Stimulated activated CD8-positive, alpha-beta memory T cell treated with anti-CD3 and anti-CD28 coated beads, Interleukin-15, amount 100 ng/mL, for 24 hours (primary cell): Measurements from ENCODE around the gene WNT9B.
A peak's percentile ranks its signal among the peaks of the same experiment; 100 is the strongest.
"Not testable (repeated sequence)": the region's sequence is repeated elsewhere in the genome, so short reads cannot be mapped to it uniquely, and the experiment has no call there.

Source experiments
- DNase-seq: peaks from one replicate; pipeline ENCODE4 v3.0.0-alpha.2; 2020; ENCODE audit warnings: low read depth

Gene WNT9B

DNA sequence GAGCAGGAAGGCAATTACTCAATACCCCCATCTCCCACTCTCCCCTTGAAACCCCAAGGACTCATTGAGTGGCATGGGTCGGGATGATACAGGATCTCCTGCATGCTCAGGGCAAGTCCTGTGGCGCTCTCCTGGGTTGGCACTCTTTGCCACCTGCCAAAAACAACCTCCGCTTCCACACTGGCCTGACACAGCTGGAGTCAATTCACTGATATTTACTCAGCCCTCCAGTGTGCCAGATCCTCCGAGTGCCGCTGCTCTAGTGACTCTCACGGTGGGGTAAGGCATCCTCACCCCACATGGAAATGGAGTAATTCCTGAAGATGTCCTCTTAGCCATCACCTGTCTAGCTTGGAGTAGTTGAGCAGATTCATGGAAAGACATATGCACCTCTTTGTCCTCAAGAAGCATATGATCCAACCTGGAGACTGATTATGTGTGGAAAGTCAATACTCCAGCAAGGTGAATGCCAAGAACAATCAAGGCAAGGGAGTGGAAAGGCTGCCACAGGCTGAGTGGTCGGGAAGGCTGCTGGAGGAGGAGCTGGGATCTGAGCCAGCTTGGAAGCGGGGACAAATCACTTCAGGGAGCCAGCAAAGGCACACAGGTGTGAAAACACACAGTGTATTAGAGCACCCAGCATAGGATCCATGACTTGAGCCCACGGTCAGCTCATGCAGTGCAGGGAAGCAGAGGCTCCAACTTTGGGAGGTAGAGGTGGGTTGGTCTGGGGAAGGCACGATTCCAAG, 59.0 kb downstream of the WNT9B start:
- DNase-seq = no peak

DNA sequence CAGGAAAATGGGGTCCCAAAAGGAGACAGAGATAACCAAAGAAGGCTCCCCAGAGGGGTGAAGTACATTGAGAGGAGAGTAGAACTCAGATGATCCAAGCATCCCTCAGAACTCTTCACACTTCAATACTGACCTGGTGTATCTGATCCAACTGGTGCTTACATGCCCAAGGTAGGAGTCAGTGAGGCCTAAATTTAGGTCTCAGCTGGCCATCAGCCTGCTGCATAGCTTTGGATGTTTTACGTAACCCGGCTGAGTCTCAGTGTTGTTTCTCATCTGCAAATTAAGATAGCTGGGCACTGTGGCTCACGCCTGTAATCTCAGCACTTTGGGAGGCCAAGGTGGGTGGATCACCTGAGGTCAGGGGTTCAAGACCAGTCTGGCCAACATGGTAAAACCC, 59.9 kb downstream of the WNT9B start:
- no peak for DNase-seq

DNA sequence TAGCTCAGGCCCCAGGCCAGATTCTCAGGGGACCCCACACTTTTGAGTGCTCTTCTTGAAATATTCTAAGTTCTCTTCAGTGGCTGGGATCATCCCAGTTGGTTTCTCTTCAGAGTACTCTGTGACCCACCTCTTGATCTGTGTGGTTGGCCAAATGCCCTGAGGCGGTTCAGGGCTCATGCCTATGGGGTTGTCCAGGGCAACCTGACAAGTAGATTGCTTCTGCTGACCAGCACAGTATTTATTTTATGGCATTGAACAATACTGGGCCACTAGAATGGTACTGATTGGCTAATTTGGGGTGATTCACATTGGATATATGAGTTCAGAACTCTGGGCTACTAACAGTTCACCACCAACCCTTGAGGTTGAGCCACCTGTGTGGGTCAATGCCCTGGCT, 64.2 kb downstream of the WNT9B start:
- no peak for DNase-seq

DNA sequence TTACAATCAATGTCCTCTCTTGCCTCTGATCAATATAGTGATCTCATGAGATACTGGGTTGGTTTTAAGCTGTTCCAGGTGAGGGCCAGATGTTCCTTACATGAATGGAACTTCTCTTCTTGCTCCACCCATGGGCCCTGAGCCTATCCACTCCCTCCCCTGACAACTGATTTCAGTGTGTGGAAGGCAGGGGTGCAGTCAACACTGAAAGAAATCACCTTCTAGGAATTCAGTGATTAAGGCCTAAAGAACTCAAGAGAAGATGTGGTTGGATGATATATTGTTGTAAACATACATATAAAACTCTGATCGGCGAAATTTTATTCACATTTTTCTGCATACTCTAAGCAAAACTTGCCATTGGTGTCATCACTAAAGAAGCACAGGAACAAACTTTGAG, 64.8 kb downstream of the WNT9B start:
- no peak for DNase-seq

DNA sequence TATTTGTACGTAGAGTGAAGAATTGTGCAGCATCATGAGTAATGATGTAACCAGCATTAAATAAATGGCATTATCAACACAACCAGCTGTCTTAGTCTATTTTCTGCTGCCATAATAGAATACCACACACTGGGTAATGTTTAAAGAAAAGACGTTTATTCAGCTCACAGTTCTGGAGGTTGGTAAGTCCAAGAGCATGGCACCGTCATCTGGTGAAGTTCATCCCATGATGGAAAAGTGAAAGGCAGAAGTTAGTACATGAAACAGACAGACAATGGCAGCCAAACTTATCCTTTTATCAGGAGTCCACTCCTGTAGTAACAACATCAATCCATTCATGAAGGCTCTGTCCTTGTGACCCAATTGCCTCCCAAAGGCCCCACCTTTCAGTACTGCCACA, 65.2 kb downstream of the WNT9B start:
- no peak for DNase-seq

DNA sequence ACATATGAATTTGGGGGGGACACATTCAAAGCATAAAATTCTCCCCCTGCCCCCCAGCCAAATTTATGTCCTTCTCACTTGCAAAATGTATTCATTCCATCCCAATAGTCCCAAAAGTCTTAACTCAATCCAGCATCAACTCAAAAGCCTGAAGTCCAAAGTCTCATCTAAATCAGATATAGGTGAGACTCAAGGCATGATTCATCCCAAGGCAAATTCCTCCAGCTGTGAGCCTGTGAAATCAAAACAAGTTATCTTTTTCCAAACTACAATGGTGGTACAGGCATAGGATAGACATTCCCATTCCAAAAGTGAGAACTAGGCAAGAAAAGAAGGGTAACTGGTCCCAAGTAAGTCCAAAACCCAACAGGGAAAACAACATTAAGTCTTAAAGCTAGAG, 65.7 kb downstream of the WNT9B start:
- DNase-seq = no peak

DNA sequence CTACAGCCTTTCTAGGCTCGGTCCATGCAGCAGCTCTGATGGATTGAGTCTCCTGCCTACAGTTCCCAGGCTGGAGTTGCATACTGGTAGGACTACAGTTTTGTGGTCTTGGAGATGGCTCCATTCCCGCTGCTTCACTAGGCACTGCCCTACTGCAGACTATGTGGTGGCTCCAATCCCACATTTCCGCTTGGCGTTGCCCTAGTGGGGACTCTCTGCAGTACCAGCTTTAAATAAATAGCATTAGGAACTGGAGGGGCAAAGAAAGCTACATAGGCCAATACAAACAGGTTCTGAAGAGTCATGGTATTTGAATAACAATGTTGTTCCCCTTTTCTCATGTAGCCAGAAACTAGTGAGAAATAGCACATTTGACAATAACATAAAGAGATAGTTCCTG, 66.1 kb downstream of the WNT9B start:
- no peak for DNase-seq

DNA sequence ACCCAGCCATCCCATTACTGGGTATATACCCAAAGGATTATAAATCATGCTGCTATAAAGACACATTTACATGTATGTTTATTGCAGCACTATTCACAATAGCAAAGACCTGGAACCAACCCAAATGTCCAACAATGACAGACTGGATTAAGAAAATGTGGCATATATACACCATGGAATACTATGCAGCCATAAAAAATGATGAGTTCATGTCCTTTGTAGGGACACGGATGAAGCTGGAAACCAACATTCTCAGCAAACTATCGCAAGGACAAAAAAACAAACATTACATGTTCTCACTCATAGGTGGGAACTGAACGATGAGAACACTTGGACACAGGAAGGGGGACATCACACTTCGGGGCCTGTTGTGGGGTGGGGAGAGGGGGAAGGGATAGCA, 70.6 kb downstream of the WNT9B start:
- not testable (repeated sequence) for DNase-seq

DNA sequence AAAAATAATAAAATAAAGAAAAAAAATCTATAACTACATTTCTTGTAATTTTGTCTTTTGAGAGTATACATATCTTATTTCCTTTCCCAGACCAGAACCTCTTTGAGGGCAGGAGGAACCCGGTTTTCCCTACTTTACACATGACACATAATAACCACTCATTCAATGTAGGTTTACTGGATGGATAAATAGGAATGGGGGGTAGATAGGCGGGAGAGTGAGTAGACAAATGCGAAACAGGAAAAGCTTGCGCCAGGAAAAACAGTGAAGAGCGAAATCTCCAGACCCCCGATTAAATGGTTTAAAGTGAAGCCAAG, 71.1 kb downstream of the WNT9B start:
- DNase-seq = no peak

DNA sequence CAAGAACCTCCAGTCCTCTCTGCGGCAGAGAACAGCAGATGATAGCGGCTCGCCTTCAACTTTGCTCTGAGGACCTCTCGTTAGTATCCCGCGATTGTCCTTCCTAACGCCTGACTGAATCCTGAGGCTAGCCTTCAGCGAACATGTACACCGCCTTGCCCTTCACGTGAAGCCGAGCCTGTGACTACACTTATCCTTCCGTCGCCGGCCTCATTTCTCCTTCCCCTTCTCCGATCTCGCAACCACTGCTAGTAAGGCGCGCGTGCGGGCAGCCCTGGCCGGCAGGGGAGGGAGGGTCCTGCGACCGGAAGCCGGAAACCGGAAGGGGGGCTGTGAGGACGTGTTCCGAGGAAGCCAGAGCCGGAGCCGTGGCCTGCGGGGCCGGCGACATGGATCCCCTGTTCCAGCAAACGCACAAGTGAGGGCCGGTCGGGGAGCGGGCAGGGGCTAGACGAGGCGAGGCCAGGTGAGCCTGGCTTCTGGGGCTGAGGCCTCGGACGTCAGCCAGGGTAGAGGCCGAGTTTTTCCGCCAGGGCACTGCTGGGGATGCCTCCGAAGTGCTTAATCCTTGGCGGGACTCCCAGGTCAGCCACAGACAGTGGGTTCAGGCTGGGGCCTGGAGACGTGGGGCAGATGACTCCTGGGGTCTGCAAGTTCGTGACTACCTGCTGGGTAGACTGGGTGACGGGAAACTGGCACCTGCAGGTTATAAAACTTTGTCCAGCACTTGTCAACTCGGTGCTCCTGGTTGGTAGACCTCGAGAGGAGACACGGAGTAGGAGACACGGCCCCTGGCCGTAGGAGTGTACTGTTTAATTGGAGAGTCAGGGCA, 71.6 kb downstream of the WNT9B start, which contains the start of gene GOSR2:
TSS of gene GOSR2 (plus strand) at position 357 of the 832 bp plus-strand sequence. CDS start at position 390, 33 bp downstream.
- DNase-seq = peak; percentile 78

DNA sequence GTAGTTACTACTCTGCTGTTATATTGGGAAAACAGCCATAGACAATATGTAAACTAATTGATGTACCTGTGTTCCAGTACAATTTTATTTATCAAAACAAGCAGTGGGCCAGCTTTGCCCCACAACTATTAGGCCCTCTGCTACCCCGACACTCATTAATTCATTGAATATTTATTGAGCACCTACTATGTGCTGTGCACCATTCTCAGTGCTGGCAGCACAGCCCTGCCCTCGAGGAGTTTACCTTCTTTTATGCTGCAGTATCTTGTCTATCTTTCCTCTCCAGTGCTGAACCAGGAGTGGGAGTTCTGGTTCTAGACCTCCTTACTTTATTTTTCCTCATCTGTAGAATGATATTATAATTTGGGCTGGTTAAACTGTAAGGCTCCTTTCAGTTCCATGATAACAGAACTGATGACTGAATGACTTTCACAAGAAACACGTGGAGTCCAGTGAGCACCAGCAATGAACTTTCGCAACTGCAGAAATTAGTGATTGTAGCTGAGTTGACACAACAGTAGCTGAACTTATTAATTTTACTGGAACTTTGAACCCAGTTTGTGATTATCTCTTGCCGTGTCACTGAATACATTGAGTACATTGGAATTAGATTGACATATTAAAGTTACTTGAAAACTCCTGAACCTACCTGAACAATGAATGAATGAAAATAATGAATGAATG, 73.9 kb downstream of the WNT9B start:
- no peak for DNase-seq

DNA sequence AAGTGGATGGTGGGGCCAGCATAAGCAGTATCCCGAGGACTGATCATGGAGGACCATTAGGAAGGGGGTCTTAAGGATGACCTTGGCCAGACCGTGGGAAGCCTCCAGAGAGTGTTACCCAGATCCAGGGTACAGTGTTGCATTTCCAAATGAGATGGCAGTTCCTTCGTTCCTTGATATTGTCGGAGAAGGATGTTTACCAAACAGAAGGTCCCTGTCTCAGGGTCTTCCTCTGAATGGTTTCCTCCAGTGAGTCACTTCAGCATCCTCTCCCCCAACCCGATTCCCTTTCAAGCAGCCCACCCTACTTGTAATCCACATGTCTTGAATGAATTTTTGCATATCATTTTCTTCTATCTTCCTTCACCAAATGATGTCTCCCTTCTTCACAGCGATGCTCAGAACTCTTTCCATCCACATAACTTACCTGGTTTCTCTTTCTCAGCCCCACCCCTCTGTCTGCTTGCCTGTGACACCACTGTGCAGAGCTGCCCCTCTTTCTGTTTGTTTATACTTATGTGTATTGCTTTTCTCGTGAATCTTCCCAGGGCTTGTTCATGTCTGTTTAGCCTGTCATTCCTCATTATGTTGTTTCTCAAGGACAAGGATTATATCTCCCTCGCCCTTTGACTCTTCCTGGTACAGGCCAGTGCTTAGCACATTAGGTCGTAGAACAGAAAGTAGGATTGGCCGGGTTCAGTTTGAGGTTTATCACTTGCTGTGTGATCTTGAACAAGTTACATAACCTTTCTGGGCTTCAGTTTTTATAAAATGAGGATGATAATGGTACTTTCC, 77.3 kb downstream of the WNT9B start:
- no peak for DNase-seq

DNA sequence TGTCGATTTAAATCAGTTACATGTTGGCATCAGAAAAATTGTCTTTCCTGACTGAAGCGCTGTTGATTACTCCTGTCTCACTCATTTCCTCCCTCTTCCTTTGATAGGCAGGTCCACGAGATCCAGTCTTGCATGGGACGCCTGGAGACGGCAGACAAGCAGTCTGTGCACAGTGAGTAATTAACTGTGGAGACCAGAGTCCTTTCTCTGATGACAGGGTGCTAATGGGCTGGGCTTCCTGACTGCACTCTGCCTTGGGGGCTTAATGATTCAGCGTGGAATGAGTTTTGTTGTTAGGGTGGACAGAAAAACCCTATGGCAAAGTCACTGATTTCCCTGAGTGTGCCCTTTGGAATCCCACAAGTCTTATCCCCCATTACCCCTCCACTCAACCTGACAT, 78.0 kb downstream of the WNT9B start:
- no peak for DNase-seq

DNA sequence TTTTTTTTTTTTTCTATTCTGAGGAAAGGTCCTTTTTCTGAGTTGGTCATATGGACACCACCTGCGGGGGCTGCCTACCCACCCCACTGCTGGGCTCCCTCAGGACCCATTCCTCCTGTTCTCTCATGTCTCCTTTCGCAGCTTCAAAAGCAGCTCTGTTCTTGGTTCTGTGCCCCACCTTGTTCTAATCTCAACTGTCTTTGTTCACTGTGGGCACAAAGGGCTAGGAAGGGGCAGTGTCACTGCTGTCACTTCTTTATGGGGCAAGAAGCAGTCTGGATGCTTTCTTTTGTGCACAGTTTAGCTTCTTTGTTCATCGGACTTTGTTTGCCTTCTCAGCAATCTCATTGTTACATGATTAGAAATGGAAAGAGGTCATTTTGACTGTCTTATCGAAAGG, 78.7 kb downstream of the WNT9B start:
- DNase-seq = no peak

DNA sequence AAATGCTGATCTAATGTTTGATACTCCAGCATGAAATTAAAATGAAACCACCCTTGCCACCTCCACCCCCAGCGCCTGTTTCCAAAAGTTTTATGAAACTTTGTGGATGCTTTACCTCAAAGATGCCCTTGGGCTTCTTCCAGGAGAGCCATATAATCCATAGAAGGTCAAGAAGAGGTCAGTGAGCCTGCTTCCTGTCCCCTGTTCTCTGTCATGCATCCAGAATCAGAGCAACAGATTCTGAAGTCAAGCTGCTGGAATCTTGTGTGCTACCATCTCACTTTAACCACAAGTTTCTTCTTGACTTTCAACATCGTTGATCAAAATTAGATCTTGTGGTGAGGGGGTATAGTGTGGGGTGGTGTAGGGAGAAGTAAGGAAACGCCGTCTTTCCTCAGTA, 80.2 kb downstream of the WNT9B start:
- DNase-seq = no peak

DNA sequence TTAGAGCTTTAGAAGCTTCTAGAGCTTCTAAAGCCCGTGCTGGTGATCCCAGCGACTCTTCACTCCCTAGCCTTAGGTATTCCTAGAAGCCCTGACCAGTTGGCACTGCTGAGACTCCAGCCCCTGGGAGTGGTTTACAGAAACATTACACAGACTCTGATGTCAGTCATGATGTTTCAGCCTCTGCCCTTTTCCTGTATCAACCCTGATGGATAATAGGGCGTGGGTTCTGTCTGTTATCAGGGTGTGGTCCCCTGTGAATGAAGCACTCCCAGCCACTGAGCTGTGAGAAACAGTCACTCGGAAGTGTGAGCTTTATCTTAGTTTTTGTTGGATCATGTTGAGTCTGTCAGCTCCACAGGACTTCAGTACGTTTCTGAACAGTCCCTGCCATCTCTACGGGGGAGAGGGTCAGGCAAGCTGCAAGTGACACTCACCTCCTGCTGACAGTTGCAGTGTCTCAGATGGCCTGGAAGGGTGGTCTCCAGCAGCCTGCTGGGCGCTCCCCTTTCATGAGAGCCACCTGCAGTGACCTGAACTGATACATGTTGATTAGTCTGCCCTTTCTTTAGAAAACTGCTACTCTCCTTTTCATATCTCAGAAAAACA, 84.4 kb downstream of the WNT9B start:
- DNase-seq = no peak
